Skeletal muscle tissue (tissue), 4 donors: ENCODE data around the gene KCTD19. TPM values are rescaled to one million over a fixed set of nuclear protein-coding genes. Genes with fewer than 3 reads are reported as not detected.

Experiments
- H3K27ac ChIP-seq: one replicate; pipeline ENCODE4 v1.7.0; 2013; ENCODE audit warnings: mild to moderate bottlenecking, low read depth, low read length, inconsistent platforms
- H3K27me3 ChIP-seq, 3 donors: one replicate each; pipeline ENCODE4 v1.7.0; 2013; ENCODE audit warnings: low read length in 3 of 3; ENCODE audit not compliant: control insufficient read depth in 3 of 3, insufficient read depth in 3 of 3
- H3K36me3 ChIP-seq, 3 donors: one replicate each; pipeline ENCODE4 v1.7.0; 2013; ENCODE audit warnings: low read length in 3 of 3; ENCODE audit not compliant: control insufficient read depth in 3 of 3, insufficient read depth in 3 of 3
- H3K4me1 ChIP-seq, 3 donors: one replicate each; pipeline ENCODE4 v1.7.0; 2013; ENCODE audit warnings: low read length in 3 of 3, mild to moderate bottlenecking in 3 of 3; ENCODE audit not compliant: control insufficient read depth in 3 of 3, insufficient read depth in 3 of 3
- H3K4me3 ChIP-seq, 3 donors: one replicate each; pipeline ENCODE4 v1.7.0; 2013; ENCODE audit warnings: low read length in 3 of 3
- H3K9ac ChIP-seq, 3 donors: one replicate each; pipeline ENCODE4 v1.7.0; 2013; ENCODE audit warnings: low read length in 3 of 3, mild to moderate bottlenecking in 3 of 3, moderate library complexity in 2 of 3, low read depth in 1 of 3
- H3K9me3 ChIP-seq, 3 donors: one replicate each; pipeline ENCODE4 v1.7.0; 2013; ENCODE audit warnings: low read length in 3 of 3; ENCODE audit not compliant: control insufficient read depth in 3 of 3
- total RNA-seq: library from RNA; depleted of rRNA; stranded (reverse); fragments of >200 nt; gene quantifications from one replicate; pipeline ENCODE4 v1.2.3, GENCODE V29; 2014
- donor health status: Osteomylitis.

Gene KCTD19
- total RNA-seq, 1 donor from 2014 or later: not detected

DNA sequence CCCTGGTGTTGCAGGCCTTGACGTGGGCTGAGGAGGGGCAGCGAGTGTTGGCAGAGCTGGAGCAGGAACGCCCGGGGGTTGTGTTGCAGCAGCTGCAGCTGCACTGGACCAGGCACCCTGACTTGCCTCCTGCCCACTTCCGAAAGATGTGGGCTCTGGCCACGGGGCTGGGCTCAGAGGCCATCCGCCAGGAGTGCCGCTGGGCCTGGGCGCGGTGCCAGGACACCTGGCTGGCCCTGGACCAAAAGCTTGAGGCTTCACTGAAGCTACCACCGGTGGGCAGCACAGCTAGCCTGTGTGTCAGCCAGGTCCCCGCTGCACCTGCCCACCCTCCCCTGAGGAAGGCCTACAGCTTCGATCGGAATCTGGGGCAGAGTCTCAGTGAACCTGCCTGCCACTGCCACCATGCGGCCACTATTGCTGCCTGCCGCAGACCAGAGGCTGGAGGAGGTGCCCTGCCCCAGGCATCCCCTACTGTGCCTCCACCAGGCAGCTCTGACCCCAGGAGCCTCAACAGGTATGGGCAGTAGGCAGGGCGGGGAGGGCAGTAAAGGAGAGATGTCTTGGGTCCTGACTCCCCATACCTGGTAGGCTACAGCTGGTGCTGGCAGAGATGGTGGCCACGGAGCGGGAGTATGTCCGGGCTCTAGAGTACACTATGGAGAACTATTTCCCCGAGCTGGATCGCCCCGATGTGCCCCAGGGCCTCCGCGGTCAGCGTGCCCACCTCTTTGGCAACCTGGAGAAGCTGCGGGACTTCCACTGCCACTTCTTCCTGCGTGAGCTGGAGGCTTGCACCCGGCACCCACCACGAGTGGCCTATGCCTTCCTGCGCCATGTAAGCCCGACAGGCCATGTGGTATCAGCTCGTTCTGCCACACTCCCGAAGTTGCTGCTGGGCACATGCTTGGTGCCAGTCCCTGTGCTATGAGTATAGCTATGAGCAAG lies 41.6 kb downstream of the KCTD19 start:
- Histone ChIP-seq H3K36me3 (no peaks in the 10 kb centered on the region), H3K9ac (peak overlapping the region in 1 of 3 donors; percentile 45), H3K9me3 (no peaks in the 10 kb centered on the region), H3K27me3 (no peaks in the 10 kb centered on the region), H3K27ac (no peak overlapping the region), H3K4me3 (no peak overlapping the region), H3K4me1 (peaks cover 0 to 5% (median 3%) of the 10 kb centered on the region in 3 donors)

DNA sequence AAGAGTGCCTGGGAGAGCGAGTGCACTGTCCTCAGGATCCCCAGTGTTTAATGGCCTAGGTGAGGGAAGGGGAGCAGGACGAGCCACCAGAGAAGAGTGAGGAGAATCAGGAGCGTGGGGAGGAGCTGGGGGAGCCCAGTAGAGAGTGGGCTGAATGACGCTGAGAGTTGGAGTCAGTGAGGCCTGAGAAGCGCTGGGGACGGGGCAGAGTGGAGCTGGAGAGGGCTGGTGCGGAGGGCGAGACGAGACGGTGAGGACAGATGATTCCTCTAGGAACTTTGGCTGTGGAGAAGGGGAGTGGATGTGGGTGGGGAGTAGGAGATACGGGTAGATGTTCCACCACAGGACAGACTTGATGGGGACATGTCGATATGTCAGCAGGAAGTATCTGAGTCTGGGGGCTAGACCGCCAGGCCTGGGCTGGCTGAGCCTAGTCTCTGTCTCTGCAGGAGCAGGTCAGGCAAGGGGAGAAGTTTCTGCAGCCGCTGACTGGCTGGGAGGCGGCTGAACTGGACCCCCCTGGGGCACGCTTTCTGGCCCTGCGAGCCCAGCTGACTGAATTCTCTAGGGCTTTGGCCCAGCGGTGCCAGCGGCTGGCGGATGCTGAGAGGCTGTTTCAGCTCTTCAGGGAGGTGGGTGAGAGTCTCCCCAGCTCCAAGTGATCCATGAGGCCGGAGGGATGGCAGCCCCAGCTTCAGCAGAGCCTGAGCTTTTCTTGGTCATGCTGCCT lies 42.5 kb downstream of the KCTD19 start:
- H3K4me1 ChIP-seq: peaks cover 0 to 7% (median 5%) of the 10 kb centered on the region in 3 donors
- H3K9me3 ChIP-seq: no peaks in the 10 kb centered on the region
- H3K4me3 ChIP-seq: no peak overlapping the region
- no peak overlapping the region for H3K27ac ChIP-seq
- no peaks in the 10 kb centered on the region for H3K36me3 ChIP-seq
- H3K27me3 ChIP-seq: no peaks in the 10 kb centered on the region
- H3K9ac ChIP-seq: peak overlapping the region in 1 of 3 donors; percentile 45

- Histone ChIP-seq H3K9me3 (no peaks in the 10 kb centered on the region), H3K4me1 (peaks cover 0 to 12% (median 11%) of the 10 kb centered on the region in 3 donors), H3K36me3 (no peaks in the 10 kb centered on the region), H3K9ac (no peak overlapping the region), H3K27ac (no peak overlapping the region), H3K4me3 (no peak overlapping the region), H3K27me3 (no peaks in the 10 kb centered on the region)
These were observed 43.3 kb downstream of the KCTD19 start for GRCh38 chr16:67283039-67283825.

DNA sequence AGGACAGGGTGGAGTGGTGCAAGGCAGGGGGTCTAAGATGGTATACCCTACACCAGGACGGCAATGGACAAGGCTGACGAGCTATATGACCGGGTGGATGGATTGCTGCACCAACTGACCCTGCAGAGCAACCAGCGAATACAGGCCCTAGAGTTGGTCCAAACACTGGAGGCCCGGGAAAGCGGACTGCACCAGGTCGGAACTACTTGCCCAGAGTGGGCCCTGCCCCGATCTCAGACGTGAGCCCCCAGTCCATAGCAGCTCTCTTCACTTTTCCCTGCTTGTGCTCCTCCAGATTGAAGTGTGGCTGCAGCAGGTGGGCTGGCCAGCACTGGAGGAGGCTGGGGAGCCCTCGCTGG lies 44.1 kb downstream of the KCTD19 start:
- no peaks in the 10 kb centered on the region for H3K27me3 ChIP-seq
- no peak overlapping the region for H3K4me3 ChIP-seq

DNA sequence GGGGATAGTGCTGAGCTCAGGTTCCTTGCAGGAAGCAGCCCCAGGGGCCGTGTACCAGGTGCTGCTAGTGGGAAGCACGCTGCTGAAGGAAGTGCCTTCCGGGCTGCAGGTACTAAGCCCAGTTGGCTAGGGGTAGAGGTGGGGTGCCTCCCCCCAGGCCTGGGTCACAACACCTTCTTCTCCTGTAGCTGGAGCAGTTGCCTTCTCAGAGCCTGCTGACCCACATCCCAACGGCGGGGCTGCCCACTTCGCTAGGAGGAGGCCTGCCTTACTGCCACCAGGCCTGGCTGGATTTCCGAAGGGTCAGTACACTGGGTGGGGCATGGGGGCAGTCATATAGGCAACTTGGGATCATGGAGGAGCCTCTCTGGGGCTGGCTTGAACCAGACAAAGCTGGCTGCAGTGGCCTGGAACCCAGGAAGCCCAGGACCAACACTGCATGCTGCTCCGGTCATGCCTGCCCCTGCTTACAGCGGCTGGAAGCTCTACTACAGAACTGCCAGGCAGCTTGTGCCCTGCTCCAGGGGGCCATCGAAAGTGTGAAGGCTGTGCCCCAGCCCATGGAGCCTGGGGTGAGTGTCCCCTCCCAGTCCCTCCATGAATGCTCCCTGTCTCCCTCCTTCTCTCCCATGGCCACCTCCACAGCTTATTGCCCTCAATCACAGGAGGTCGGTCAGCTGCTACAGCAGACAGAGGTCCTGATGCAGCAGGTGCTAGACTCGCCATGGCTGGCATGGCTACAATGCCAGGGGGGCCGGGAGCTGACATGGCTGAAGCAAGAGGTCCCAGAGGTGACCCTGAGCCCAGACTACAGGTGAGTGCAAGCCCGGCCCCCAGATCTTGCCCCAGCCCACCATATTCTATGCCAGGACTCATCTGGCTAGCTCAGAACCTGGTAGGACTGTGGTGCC lies 44.8 kb downstream of the KCTD19 start:
- Histone ChIP-seq H3K4me3 (no peak overlapping the region), H3K27ac (no peak overlapping the region), H3K9ac (no peak overlapping the region), H3K36me3 (no peaks in the 10 kb centered on the region), H3K4me1 (peaks cover 0 to 20% (median 15%) of the 10 kb centered on the region in 3 donors), H3K27me3 (no peaks in the 10 kb centered on the region), H3K9me3 (no peaks in the 10 kb centered on the region)

More for the DNA sequence above, 44.1 kb downstream of the KCTD19 start:
- Histone ChIP-seq H3K9me3 (no peaks in the 10 kb centered on the region), H3K27ac (no peak overlapping the region), H3K4me1 (peaks cover 0 to 19% (median 14%) of the 10 kb centered on the region in 3 donors), H3K36me3 (no peaks in the 10 kb centered on the region), H3K9ac (no peak overlapping the region)

DNA sequence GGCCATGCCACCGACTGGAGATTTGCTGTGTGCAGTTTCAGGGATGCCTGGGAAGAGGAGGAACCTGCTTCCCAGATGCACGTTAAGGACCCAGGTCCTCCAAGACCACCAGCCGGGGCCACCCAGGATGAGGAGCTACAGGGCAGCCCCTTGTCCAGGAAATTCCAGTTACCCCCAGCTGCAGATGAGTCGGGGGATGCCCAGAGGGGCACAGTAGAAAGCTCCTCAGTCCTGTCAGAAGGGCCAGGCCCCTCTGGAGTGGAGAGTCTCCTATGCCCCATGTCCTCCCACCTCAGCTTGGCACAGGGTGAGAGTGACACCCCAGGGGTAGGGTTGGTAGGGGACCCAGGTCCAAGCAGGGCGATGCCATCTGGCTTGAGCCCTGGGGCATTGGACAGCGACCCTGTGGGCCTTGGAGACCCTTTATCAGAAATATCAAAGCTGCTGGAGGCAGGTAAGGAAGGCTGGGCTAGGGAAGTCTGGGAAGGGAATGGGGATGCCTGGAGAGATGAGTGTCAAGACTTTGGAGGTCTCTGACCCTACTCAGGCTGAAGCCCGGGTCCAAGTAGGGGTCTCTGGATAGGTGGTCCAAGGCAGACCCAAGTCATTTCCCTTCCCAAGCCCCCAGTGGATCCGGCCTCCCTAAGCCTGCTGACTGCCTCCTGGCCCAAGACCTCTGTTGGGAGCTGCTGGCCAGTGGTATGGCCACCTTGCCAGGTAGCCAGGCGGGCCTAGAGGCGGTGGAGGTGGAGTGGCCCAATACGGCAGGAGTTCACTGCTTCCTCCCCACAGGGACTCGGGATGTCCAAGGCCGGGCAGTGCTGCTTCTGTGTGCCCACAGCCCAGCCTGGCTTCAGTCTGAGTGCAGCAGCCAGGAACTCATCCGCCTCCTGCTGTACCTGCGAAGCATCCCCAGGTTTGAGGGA lies 46.2 kb downstream of the KCTD19 start:
- Histone ChIP-seq H3K9me3 (no peaks in the 10 kb centered on the region), H3K4me3 (peak overlapping the region in 1 of 3 donors; percentile 54), H3K27ac (no peak overlapping the region), H3K4me1 (peaks cover 0 to 20% (median 17%) of the 10 kb centered on the region in 3 donors), H3K27me3 (no peaks in the 10 kb centered on the region), H3K36me3 (no peaks in the 10 kb centered on the region), H3K9ac (peak overlapping the region in 1 of 3 donors; percentile 45)

GRCh38 chr16:67279296-67280089 lies 47.0 kb downstream of the KCTD19 start, which contains the start of gene PLEKHG4:
TSS of gene PLEKHG4 (plus strand) at chr16:67279532. CDS start at chr16:67280045, 513 bp downstream.
- Histone ChIP-seq H3K9me3 (no peaks in the 10 kb centered on the region), H3K27me3 (no peaks in the 10 kb centered on the region), H3K9ac (peak within 1 kb of the TSS; percentile 27 to 54 (median 38)), H3K36me3 (no peaks in the 10 kb centered on the region), H3K4me3 (peak within 1 kb of the TSS; percentile 54 to 61 (median 58)), H3K4me1 (peaks cover 0 to 17% (median 14%) of the 10 kb centered on the region in 3 donors), H3K27ac (peak within 1 kb of the TSS; percentile 52)
